SK-N-SH treated with all-trans-retinoic acid at 6 μM for 48 hours (cell line): ENCODE measurements around the gene SIRT5.

Source experiments
- ARNTL ChIP-seq: fragments of 450-650 bp; formaldehyde crosslinking; IDR thresholded peaks from 2 replicates; pipeline ENCODE4 v1.5.0; 2020; ENCODE audit warnings: low read depth, mild to moderate bottlenecking, moderate library complexity, borderline replicate concordance
- CSDC2 ChIP-seq: fragments of 250-450 bp; sonication (Bioruptor Pico); IDR thresholded peaks from 2 replicates; pipeline ENCODE4 v1.5.0; 2020; ENCODE audit warnings: mild to moderate bottlenecking, moderate library complexity
- ISL1 ChIP-seq: fragments of 250-450 bp; sonication (Bioruptor Pico); IDR thresholded peaks from 2 replicates; pipeline ENCODE4 v2.1.2; 2022; ENCODE audit warnings: mild to moderate bottlenecking, moderate library complexity
- PATZ1 ChIP-seq: fragments of 250-450 bp; sonication (Bioruptor Pico); IDR thresholded peaks from 2 replicates; pipeline ENCODE4 v1.8.0; 2020; ENCODE audit warnings: mild to moderate bottlenecking, moderate library complexity, borderline replicate concordance
- POU6F1 ChIP-seq: fragments of 250-450 bp; sonication (Bioruptor Pico); IDR thresholded peaks from 2 replicates; pipeline ENCODE4 v1.8.0; 2021; ENCODE audit warnings: low read depth, mild to moderate bottlenecking, moderate library complexity, borderline replicate concordance
- RARB ChIP-seq: fragments of 250-450 bp; sonication (Bioruptor Pico); IDR thresholded peaks from 2 replicates; pipeline ENCODE4 v1.8.0; 2021; ENCODE audit warnings: mild to moderate bottlenecking, moderate library complexity
- SNAI2 ChIP-seq: fragments of 250-450 bp; sonication (Bioruptor Pico); IDR thresholded peaks from 2 replicates; pipeline ENCODE4 v1.5.0; 2020; ENCODE audit warnings: mild to moderate bottlenecking, moderate library complexity
- ZC3H10 ChIP-seq: fragments of 250-450 bp; sonication (Bioruptor Pico); IDR thresholded peaks from 2 replicates; pipeline ENCODE4 v1.5.1; 2021; ENCODE audit warnings: mild to moderate bottlenecking, moderate library complexity
- ZFP30 ChIP-seq: fragments of 450-650 bp; formaldehyde crosslinking; IDR thresholded peaks from 2 replicates; pipeline ENCODE4 v1.5.0; 2022; ENCODE audit warnings: mild to moderate bottlenecking, moderate library complexity
- ZNF565 ChIP-seq: fragments of 450-650 bp; formaldehyde crosslinking; conservative IDR thresholded peaks from 2 replicates; pipeline ENCODE4 v1.5.0; 2020; ENCODE audit warnings: low read depth, mild to moderate bottlenecking, moderate library complexity
- ZNF70 ChIP-seq: fragments of 450-650 bp; formaldehyde crosslinking; IDR thresholded peaks from 2 replicates; pipeline ENCODE4 v1.5.0; 2020; ENCODE audit warnings: mild to moderate bottlenecking, moderate library complexity
- TF ChIP-seq, protein P1 (sequence below): fragments of 250-450 bp; sonication (Bioruptor Pico); IDR thresholded peaks from 2 replicates; pipeline ENCODE4 v1.5.1; 2020; ENCODE audit warnings: low read depth, mild to moderate bottlenecking, moderate library complexity

GRCh38 chr6:13633343-13633742 is 58.9 kb downstream of the SIRT5 start:
- TF ChIP-seq RARB (CRISPR knock-in tag): no peak
- no peak for TF ChIP-seq ISL1 (CRISPR knock-in tag)
- TF ChIP-seq SNAI2 (CRISPR knock-in tag): no peak
- TF ChIP-seq, protein P1, sequence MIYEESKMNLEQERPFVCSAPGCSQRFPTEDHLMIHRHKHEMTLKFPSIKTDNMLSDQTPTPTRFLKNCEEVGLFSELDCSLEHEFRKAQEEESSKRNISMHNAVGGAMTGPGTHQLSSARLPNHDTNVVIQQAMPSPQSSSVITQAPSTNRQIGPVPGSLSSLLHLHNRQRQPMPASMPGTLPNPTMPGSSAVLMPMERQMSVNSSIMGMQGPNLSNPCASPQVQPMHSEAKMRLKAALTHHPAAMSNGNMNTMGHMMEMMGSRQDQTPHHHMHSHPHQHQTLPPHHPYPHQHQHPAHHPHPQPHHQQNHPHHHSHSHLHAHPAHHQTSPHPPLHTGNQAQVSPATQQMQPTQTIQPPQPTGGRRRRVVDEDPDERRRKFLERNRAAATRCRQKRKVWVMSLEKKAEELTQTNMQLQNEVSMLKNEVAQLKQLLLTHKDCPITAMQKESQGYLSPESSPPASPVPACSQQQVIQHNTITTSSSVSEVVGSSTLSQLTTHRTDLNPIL (CRISPR knock-in tag): no peak
- TF ChIP-seq ARNTL (CRISPR knock-in tag): no peak
- TF ChIP-seq ZNF565 (CRISPR knock-in tag): no peak
- no peak for TF ChIP-seq ZFP30 (CRISPR knock-in tag)
- no peak for TF ChIP-seq CSDC2
- no peak; the same call in 1 of the 2 replicates for TF ChIP-seq ZC3H10 (CRISPR knock-in tag)
- TF ChIP-seq PATZ1 (CRISPR knock-in tag): no peak
- TF ChIP-seq ZNF70 (CRISPR knock-in tag): no peak
- no peak for TF ChIP-seq POU6F1 (CRISPR knock-in tag)
